GM18505 (cell line): ENCODE measurements around the gene AKAP9.
"Not testable (repeated sequence)": the region's sequence is repeated elsewhere in the genome, so short reads cannot be mapped to it uniquely, and the experiment has no call there.

ENCODE experiments used
- ATAC-seq: cut with Tn5 transposase; IDR thresholded peaks from one replicate; pipeline ENCODE4 v1.9.1; 2021; ENCODE audit not compliant: unreplicated experiment
- POLR2A ChIP-seq: IDR thresholded peaks from 4 replicates; pipeline ENCODE4 v1.6.1; 2011; ENCODE audit warnings: borderline replicate concordance; ENCODE audit not compliant: insufficient read depth, insufficient read length; ENCODE audit errors: extremely low read depth

The AKAP9 gene

GRCh38 chr7:92075455-92076158, 134.9 kb downstream of the AKAP9 start:
- TF ChIP-seq POLR2A: no peak
- ATAC-seq: peak; percentile 83

DNA sequence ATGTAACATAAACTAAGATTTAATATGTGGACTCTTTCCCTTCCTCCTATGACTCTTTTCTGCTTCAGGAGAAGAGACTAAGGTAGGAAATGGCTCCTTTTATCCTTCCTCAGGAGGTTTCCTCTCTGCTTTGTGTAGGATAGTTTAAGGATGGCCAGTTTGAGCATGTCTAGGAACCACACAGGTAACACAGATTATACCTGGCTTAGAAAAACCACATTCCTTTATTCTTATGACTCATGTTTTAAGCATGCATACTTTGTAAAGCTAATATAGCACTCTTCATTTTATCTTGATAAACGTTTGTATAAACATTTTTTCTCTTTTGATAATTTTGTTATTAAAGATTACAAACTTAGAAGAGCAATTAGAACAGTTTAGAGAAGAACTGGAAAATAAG, 135.8 kb downstream of the AKAP9 start:
- no peak for TF ChIP-seq POLR2A
- ATAC-seq: no peak

DNA sequence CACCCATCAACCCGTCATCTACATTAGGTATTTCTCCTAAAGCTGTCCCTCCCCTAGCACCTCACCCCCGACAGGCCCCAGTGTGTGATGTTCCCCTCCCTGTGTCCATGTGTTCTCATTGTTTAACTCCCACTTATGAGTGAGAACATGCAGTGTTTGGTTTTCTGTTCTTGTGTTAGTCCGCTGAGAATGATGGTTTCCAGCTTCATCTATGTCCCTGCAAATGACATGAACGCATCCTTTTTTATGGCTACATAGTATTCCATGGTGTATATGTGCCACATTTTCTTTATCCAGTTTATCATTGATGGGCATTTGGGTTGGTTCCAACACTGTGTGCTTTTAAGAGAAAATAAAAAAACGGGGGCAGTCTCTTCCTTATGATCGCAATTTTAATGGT, 143.3 kb downstream of the AKAP9 start:
- not testable (repeated sequence) for ATAC-seq

DNA sequence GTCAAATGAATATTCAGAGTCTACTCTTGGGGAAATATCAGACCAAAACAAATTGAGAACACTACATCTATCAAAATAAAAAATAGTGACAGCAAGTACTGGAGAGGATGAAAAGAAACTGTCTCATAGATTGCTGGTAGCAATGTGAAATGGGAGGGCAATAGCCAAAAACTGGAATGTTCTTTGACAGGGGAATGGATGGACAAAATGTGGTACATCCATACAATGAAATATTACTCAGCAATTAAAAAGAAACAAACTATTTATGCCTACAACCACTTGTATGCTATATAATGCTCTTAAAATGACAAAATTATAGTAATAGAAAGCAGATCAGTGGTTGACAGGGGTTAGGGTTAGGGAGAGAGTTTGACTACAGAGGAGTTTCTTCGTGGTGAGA, 147.6 kb downstream of the AKAP9 start:
- no peak for TF ChIP-seq POLR2A
- no peak for ATAC-seq

DNA sequence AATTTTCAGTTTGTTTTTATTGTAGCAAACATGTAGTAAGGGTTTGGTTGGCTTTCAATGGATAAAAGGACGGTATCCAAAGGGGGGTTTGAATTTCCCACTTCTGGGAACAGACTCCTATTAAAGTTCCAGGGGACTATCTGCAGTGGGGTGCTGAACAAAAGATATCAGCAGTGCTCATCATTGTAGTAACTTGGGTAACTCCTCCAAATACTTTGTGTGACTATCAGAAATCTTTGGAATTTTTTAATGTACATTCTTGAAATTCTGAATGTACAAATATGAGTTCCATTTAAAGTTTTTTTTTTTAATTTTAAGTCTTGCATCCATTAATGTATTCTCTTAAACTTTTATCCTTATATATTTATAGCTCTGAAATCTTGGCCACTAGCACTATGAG, 151.5 kb downstream of the AKAP9 start:
- ATAC-seq: no peak
- no peak for TF ChIP-seq POLR2A

DNA sequence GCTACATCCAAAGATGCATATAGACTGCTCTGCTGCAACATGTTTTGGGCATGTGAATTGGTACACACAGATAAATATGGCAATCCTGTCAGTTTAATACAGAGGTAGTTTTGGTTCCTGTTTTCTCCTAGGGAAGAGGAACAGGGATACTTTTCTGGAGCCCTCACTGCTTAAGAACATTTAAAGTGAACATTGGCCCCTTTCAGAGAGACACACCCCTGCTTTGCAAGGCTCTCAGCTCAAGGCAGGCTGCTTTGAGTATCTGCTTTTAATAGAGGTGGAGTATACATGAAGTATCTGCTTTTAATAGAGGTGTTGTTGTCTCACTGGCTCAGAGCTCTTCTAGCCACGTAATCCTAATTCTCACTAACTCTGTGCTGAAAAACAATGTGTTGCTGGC, 154.7 kb downstream of the AKAP9 start:
- TF ChIP-seq POLR2A: no peak

GRCh38 chr7:92100534-92100933, 159.9 kb downstream of the AKAP9 start:
- no peak for TF ChIP-seq POLR2A
- no peak for ATAC-seq

More for the DNA sequence above, 154.7 kb downstream of the AKAP9 start:
- ATAC-seq: no peak

- ATAC-seq: not testable (repeated sequence)
Measured at GRCh38 chr7:92102862-92103261, 162.2 kb downstream of the AKAP9 start.

- no peak for TF ChIP-seq POLR2A
- no peak for ATAC-seq
Measured at GRCh38 chr7:92108821-92109220, 168.2 kb downstream of the AKAP9 start.

GRCh38 chr7:92110857-92111256, 170.2 kb downstream of the AKAP9 start:
- ATAC-seq: no peak

DNA sequence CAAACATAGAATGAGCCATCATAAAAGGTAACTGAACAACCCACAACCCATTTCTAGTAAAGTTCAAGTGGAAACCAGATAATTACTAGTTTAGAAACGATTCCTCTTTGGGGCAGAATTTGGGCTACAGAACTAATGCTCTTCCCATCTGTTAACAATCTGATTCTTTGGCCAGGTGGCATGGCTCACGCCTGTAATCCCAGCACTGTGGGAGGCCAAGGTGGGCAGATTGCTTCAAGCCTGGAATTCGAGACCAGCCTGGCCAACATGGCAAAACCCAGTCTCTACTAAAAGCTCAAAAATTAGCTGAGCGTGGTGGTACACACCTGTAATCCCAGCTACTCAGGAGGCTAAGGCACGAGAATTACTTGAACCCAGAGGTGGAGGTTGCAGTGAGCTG, 175.2 kb downstream of the AKAP9 start:
- no peak for ATAC-seq
- TF ChIP-seq POLR2A: no peak

More at GRCh38 chr7:92110857-92111256, 170.2 kb downstream of the AKAP9 start:
- no peak for TF ChIP-seq POLR2A

GRCh38 chr7:92116949-92117348, 176.3 kb downstream of the AKAP9 start:
- ATAC-seq: no peak
- no peak for TF ChIP-seq POLR2A

- ATAC-seq: no peak
- TF ChIP-seq POLR2A: no peak
Measured at GRCh38 chr7:92119213-92119759, 178.6 kb downstream of the AKAP9 start.

GRCh38 chr7:92121681-92122080, 181.0 kb downstream of the AKAP9 start:
- ATAC-seq: no peak
- no peak for TF ChIP-seq POLR2A

DNA sequence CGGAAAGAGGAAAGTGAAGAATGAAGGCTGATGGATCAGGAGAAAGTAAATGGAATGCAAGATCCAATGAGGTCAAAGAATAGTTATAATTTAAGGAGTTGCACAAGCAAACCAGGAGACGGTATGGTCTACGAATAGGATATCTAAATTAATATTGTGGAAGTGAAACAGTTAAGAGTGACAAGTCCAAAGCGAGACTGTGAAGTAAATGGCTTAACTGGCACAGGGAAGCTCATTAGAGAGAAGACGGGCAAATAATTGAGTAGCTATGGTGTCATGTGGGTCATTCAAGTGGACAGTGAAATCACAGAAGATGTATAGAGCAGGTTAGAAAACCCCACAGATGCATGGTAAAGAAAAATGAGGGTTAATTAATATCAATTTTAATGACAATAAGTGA, 190.4 kb downstream of the AKAP9 start:
- ATAC-seq: no peak
- no peak for TF ChIP-seq POLR2A
